NCI-H345 treated with DMSO at 0.1 percent for 48 hours (cell line): ENCODE measurements around the gene HEATR9.

ENCODE experiments used
- DNase-seq: peaks from one replicate; lab custom pipeline; 2025; ENCODE audit not compliant: unreplicated experiment; lab: John Stamatoyannopoulos, UW

Gene HEATR9

GRCh38 chr17:35894206-35894605 lies 25.5 kb upstream of the HEATR9 start:
- DNase-seq, result no peak

DNA sequence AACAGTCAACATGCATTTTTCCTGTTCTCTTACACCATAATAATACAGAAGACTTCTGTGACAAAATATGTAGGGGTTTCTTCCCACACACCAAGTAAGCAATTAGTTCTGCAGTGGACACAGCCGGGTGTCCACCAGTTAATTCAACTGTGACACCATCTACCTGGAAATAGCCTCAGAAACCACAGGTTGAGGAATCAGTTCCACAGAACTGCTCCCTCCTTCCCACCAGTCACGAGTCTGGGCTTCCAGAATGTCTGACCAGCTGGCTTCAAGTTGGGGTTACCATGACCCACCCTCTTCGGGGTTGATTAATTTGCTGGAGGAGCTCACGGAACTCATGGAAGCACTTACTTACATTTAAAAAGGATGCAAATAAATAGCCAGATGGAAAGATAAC lies 25.1 kb upstream of the HEATR9 start:
- DNase-seq, result no peak

- no peak for DNase-seq
Measured at GRCh38 chr17:35892091-35893035, 23.7 kb upstream of the HEATR9 start.

DNA sequence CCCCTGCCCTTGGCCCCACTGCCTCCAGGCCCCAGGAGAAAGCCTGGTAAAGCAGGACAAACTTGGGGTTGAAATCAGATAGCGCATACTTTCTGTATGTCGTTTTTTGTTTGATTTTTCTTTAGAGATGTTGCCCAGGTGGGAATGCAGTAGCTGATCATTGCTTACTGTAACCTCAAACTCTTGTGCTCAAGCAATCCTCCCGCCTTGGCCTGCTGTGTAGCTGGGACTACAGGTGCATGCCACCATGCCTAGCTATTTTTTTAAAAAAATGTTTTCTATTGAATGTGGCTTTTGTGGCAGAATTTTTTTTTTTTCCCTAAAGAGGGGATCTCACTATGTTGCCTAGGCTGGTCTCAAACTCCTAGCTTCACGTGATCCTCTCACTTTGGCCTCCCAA lies 22.6 kb upstream of the HEATR9 start:
- no peak for DNase-seq

DNA sequence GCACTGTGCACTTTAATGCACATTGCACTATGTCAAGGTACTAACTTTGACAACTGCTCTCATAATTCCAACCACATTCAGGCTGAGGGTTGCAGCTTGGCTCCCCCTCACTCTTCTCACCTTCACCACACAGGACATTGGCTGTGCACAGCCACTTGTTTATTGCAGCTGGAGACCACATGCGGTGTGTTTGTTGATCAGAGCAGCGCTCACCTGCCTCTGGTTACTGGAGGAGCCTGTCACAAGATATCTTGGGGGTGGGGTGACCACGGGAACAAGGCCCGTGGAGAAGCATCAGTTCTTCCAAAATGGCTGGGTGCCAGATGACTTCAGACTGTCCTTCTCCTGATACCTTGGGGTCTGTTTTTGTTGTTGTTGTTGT lies 22.1 kb upstream of the HEATR9 start:
- peak; percentile 45 for DNase-seq

- peak; percentile 34 for DNase-seq
Measured at GRCh38 chr17:35889818-35890773, 21.4 kb upstream of the HEATR9 start.

- no peak for DNase-seq
Measured at GRCh38 chr17:35889241-35889640, 20.6 kb upstream of the HEATR9 start.

GRCh38 chr17:35879773-35880654 lies 11.3 kb upstream of the HEATR9 start, which contains the start of gene CCL5:
CCL5 (minus strand) TSS chr17:35880360.
- DNase-seq, result no peak

DNA sequence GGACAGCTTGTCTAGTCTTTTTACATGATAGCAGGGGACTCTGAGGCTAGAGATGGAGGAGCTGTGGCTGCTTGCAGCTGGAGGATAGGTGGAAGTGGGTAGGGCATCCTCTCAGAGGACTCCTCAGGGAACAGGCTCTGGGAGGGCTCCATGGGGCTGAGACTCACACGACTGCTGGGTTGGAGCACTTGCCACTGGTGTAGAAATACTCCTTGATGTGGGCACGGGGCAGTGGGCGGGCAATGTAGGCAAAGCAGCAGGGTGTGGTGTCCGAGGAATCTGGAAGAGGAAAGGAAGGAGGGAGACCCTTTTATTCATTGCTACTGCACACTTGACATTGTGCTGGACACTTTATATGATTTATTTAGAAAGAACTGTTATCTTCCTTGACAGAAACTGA lies 9.7 kb upstream of the HEATR9 start:
- DNase-seq, result no peak

- DNase-seq, result no peak
Measured at GRCh38 chr17:35877345-35878029, 8.8 kb upstream of the HEATR9 start.

DNA sequence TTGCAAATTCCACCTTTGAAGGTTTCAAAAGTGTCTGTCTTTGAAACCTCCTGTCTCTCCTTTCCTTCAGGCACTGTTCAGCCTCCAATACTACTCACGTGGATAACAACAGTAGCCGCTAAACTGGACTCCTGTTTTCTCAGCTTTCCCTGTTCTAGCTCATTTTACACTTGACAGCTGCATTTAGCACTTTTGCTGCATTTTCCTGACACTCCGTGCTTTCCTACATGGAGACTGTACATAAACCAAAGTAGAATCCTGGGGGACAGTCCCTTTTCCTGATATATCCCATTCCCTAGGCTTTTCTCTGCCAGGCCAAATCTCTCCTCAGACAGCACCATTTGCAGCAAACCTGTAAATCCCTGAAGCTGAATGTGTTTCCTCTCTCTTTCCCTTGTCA lies 7.8 kb upstream of the HEATR9 start:
- no peak for DNase-seq

DNA sequence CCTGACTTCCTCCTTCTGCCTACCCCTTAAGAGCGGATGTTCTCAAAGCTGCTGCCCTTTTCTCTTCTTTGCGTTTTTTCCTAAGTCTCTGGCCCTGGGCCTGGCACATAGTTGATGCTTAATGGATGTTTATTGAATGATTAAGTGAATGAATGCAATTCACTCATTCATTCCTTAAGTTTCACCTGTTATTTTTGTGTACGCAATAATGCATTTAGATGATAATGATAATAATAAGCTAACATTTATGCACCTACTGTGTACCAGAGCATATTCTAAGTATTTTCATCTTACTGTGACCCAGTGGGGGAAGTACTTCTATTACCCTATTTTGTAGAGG lies 7.1 kb upstream of the HEATR9 start:
- no peak for DNase-seq

- DNase-seq, result no peak
Measured at GRCh38 chr17:35875072-35875799, 6.5 kb upstream of the HEATR9 start.

DNA sequence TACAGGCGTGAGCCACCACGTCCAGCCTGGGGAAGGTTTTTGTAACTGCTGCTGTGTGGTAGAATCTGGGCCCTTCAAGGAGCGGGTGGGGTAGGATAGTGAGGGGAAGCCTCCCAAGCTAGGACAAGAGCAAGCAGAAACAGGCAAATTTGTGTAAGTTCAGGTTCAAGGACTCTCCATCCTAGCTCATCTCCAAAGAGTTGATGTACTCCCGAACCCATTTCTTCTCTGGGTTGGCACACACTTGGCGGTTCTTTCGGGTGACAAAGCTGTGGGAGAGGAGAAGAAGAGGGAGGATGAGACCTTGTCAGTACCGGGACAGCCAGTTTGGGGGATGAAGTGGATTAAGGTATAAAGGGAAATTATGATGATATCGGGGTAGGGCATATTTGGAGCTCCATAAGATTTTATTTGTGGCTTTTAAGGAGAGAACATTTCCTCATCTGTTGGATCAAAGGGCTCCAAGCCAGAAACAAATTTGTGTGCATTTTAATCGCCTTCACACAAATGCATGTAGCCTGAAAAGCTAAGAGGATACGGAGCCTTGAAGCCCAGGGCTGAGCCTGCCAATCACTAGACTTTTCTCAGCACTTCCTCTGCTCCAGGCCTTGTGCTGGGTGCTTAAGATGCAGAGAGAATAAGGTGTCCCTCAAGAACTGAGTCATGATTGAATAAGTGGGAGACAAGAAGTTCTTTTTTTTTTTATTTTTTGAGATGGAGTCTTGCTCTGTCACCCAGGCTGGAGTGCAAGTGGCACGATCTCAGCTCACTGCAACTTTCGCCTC lies 3.7 kb upstream of the HEATR9 start:
- no peak for DNase-seq

DNA sequence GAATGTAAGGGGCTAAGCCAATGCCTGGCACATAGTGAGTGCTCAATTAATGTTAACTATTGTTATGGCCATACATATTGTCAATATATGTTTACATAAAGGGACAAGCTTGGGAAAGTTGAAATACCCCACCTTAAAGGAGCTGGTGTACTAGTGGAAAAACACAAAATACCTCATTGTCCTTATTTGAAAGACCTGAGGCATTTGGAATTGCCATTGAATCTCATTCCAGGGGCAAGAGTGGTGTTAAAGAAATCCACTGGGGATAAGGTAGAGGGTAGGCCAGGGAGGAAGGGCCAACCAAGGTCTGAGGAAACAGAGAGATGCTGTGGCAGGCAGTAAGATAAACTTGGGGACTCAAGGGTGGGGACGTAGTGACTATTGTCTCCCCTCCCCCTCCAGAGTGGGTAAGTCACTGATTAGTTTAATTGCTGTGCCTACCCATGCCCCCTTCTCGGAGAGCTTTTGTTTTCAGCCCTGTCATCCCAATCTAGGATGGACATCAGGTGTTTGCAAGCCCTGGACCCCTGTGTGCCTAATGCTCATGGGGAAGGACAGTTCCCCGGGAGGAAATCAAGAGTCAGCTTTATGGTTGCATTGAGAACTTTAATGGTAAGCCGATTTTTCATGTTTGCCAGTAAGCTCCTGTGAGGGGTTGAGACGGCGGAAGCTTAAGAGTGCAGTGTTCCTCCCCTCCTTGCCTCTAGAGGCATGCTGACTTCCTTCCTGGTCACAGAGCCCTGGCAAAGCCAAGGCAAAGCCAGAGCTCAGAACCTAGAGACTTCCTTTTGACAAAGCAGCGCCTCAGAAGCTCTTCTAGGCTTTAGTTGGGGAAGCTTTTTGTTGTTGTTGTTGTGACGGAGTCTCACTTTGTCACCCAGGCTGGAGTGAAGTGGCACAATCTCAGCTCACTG lies 2.5 kb upstream of the HEATR9 start:
- DNase-seq, result no peak

DNA sequence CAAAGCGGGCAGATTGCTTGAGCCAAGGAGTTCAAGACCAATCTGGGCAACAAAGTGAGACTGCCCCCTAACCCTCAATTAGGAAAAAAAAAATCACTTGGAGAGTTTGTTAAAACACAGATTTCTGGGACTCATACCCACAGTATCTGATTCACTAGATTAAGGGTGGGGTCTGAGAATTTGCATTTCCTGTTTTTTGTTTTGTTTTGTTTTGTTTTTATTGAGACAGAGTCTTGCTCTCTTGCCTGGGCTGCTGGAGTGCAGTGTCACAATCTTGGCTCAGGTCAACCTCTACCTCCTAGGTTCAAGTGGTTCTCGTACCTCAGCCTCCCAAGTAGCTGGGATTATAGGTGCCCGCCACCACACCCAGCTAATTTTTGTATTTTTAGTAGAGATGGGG lies 1.1 kb downstream of the HEATR9 start:
- no peak for DNase-seq

- DNase-seq, result no peak
Measured at GRCh38 chr17:35866341-35866950, 2.2 kb downstream of the HEATR9 start.
